ENCODE measurements around the gene OR5AU1. TPM values are rescaled to one million over a fixed set of nuclear protein-coding genes. Genes with fewer than 3 reads are reported as not detected.
"Not testable (repeated sequence)": the region's sequence is repeated elsewhere in the genome, so short reads cannot be mapped to it uniquely, and the experiment has no call there.

OR5AU1 gene
- total and polyA plus RNA-seq, 7 donors, result 0.32 TPM; not detected in 6

DNA sequence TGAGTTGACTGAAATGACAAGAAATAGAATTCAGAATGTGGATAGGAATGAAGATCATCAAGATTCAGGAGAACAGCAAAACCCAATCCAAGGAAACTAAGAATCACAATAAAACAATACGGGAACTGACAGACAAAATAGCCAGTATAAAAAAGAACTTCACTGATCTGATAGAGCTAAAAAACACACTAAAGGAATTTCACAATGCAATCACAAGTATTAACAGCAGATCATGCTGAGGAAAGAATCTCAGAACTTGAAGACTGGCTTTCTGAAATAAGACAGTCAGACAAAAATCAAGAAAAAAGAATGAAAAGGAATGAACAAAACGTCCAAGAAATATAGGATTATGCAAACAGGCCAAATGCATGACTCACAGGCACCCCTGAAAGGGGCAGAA lies 15.3 kb upstream of the OR5AU1 start:
- DNase-seq, result no peak
- no peak overlapping the region for H3K4me3 ChIP-seq
- intact Hi-C loops (cut with DNase I), result no loop called here

DNA sequence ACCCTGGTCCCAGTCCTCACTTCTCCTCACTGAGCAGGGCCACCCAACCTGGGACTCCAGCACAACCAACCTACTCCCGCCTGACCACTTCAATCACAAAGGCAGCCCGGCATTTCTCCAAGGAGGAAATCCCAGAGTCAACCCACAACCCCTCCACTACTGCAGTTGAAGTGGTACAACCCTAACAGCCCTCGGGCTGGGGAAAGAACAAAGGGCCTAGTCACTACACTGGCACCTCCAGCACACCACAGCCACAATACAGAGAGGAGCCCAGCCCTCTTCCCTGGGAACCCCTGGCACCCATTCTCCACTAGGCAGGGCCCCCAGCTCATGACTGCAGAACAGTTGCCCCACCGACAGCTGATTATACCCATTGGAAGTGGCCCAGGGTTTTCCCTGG lies 13.7 kb upstream of the OR5AU1 start:
- ATAC-seq, result no peak
- WGBS, 3 donors, result 75 to 79% (median 77%) methylated on average over 4 of the region's 4 CpGs

More for the DNA sequence above, 15.3 kb upstream of the OR5AU1 start:
- no peak for ATAC-seq
- TF ChIP-seq, protein P1, sequence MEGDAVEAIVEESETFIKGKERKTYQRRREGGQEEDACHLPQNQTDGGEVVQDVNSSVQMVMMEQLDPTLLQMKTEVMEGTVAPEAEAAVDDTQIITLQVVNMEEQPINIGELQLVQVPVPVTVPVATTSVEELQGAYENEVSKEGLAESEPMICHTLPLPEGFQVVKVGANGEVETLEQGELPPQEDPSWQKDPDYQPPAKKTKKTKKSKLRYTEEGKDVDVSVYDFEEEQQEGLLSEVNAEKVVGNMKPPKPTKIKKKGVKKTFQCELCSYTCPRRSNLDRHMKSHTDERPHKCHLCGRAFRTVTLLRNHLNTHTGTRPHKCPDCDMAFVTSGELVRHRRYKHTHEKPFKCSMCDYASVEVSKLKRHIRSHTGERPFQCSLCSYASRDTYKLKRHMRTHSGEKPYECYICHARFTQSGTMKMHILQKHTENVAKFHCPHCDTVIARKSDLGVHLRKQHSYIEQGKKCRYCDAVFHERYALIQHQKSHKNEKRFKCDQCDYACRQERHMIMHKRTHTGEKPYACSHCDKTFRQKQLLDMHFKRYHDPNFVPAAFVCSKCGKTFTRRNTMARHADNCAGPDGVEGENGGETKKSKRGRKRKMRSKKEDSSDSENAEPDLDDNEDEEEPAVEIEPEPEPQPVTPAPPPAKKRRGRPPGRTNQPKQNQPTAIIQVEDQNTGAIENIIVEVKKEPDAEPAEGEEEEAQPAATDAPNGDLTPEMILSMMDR (IDR thresholded peaks at IDR 0.05), result no peak
- Histone ChIP-seq H3K9me3 (no peaks in the 10 kb centered on the region), H3K4me1 (no peaks in the 10 kb centered on the region), H3K27me3 (ENCODE audit: insufficient read depth in 3 of 3, low read length in 2 of 3) (peaks cover 0 to 8% (median 0%) of the 10 kb centered on the region in 3 donors), H3K27ac (no peak overlapping the region), H3K36me3 (ENCODE audit: insufficient read depth in 1 of 2, low read depth in 1 of 2) (no peaks in the 10 kb centered on the region)
- 61 to 66% (median 61%) methylated on average over 2 of the region's 2 CpGs for WGBS, 3 donors

DNA sequence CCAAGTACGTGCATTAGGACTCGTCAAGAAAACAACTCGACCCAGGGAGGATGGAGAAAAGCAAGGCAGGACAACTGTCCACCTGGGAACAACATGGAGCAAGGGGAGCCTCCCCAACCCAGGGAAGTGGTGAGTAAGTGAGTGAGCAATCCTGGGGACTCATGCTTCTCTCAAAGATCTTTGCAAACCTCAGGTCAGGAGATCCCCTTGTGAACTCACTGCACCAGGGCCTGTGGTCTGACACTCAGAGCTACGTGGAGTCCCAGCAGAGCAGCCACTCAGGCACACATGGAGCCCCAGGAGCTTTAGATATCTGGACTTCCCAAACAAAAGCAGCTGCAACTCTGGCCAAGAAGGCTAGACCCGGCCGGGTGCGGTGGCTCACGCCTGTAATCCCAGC lies 12.2 kb upstream of the OR5AU1 start:
- Histone ChIP-seq H3K4me1 (no peaks in the 10 kb centered on the region), H3K9me3 (no peaks in the 10 kb centered on the region), H3K27me3 (ENCODE audit: insufficient read depth in 3 of 3, low read length in 2 of 3) (peaks cover 0 to 6% (median 0%) of the 10 kb centered on the region in 3 donors), H3K36me3 (ENCODE audit: insufficient read depth in 1 of 2, low read depth in 1 of 2) (no peaks in the 10 kb centered on the region), H3K4me3 (no peak overlapping the region), H3K27ac (no peak overlapping the region)
- intact Hi-C loops (cut with DNase I), result no loop called here
- ATAC-seq (no peak), DNase-seq (no peak)
- TF ChIP-seq, protein P1 (IDR thresholded peaks at IDR 0.05), result no peak
- WGBS, 3 donors, result 79 to 85% (median 79%) methylated on average over 8 of the region's 8 CpGs

More for the DNA sequence above, 13.7 kb upstream of the OR5AU1 start:
- intact Hi-C loops (cut with DNase I), result no loop called here
- Histone ChIP-seq H3K4me1 (no peaks in the 10 kb centered on the region), H3K4me3 (no peak overlapping the region), H3K36me3 (ENCODE audit: insufficient read depth in 1 of 2, low read depth in 1 of 2) (no peaks in the 10 kb centered on the region), H3K27me3 (ENCODE audit: insufficient read depth in 3 of 3, low read length in 2 of 3) (peaks cover 0 to 8% (median 0%) of the 10 kb centered on the region in 3 donors), H3K9me3 (no peaks in the 10 kb centered on the region), H3K27ac (no peak overlapping the region)
- no peak for DNase-seq
- TF ChIP-seq, protein P1 (IDR thresholded peaks at IDR 0.05), result no peak

DNA sequence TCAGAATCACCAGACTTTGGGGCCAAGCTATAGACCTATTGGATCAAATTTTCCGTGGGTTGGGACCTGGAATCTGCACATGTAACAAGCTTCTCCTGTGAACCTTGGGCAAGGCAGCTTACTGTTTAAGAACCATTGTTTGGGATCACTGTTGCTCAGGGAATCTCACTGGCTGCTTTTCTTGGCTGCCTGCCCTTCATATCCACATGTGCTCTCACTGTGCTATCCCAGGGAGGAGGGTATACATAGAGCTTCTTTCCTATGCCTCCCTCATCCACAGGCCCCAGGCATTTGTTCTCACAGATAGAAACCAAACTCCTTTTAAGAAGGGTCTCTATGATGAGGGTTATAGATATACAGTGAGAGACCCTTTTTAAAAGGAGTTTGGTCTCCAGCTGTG lies 9.8 kb upstream of the OR5AU1 start:
- DNase-seq; H3K9me3 ChIP-seq; H3K27ac ChIP-seq; ATAC-seq; H3K36me3 ChIP-seq (ENCODE audit: insufficient read depth in 1 of 2, low read depth in 1 of 2); H3K27me3 ChIP-seq (ENCODE audit: insufficient read depth in 3 of 3, low read length in 2 of 3); H3K4me3 ChIP-seq; H3K4me1 ChIP-seq; intact Hi-C loops (cut with DNase I): not testable (repeated sequence)
- WGBS, 3 donors, result 15 to 33% (median 21%) methylated on average over 1 of the region's 1 CpG

DNA sequence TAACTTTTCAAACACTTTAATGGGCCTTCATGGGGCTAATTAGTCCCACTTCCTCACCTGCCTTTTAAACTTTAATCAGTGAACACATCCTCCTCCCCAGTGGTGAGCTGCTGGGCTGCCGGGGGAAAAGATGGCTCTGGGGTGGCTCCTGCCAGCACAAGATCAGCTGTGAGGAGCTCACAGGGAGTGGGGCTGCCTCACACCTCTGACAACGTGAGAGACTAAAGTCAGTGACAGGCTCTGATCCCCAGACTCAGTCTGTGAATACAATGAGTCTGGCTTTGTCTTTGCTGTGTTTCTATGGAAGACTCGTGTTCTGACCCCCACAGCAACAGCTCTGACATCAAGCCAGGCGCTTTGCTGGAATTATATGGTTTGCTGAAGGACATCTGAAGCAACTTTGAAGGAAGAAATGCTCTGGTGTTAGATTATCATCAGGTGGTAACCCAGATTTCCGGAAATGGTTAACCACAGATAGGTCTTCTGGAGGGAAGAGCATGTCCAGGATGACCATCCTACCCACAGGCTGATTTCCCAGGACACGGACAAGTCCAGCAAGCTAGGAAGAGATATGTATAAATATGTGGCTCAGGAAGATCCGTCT lies 9.2 kb upstream of the OR5AU1 start:
- intact Hi-C loops (cut with DNase I); H3K4me3 ChIP-seq; H3K27ac ChIP-seq; DNase-seq; H3K9me3 ChIP-seq; ATAC-seq; H3K4me1 ChIP-seq; H3K36me3 ChIP-seq (ENCODE audit: insufficient read depth in 1 of 2, low read depth in 1 of 2); H3K27me3 ChIP-seq (ENCODE audit: insufficient read depth in 3 of 3, low read length in 2 of 3): not testable (repeated sequence)
- WGBS, 3 donors, result 43 to 48% (median 47%) methylated on average over 7 of the region's 7 CpGs

DNA sequence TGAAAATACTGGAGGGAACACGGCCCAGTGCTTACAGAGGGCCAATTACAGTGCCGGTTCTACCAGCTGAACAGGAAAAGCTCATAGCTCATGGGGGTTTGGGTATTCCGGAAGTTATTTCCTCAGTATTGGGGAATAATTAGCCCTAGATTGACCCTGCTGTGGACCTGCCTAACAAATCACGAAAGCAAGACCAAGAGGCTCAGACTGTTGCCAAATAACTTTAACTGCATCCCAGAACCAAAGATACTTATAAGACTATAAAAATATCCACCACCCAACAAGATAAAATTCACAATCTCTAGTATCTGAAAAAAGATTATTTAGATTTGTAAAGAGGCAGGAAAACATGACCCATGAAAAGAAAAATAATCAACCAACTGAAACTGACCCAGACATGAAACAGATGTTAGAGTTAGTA lies 8.0 kb upstream of the OR5AU1 start:
- intact Hi-C loops (cut with DNase I), result no loop called here
- DNase-seq (no peak), ATAC-seq (no peak)
- Histone ChIP-seq H3K4me3 (no peak overlapping the region), H3K27ac (no peak overlapping the region), H3K4me1 (no peaks in the 10 kb centered on the region), H3K36me3 (ENCODE audit: insufficient read depth in 1 of 2, low read depth in 1 of 2) (no peaks in the 10 kb centered on the region), H3K9me3 (no peaks in the 10 kb centered on the region), H3K27me3 (ENCODE audit: insufficient read depth in 3 of 3, low read length in 2 of 3) (no peaks in the 10 kb centered on the region)
- TF ChIP-seq, protein P1 (IDR thresholded peaks at IDR 0.05), result no peak
- 55 to 60% (median 58%) methylated on average over 4 of the region's 4 CpGs for WGBS, 3 donors

Measured in psoas muscle (tissue), 8 donors.